Naive B cell (primary cell): ENCODE results near the gene CORO2B. TPM values are rescaled to one million over a fixed set of nuclear protein-coding genes. Genes with fewer than 3 reads are reported as not detected.

Source experiments
- ATAC-seq, 2 donors: fragments of 150-1000 bp; cut with Tn5 transposase; 2 replicates each; pipeline ENCODE4 v1.10.0; 2021; ENCODE audit warnings: low read depth in 2 of 2, mild to moderate bottlenecking in 2 of 2, moderate library complexity in 2 of 2
- DNase-seq: peaks from one replicate; pipeline ENCODE4 v3.0.0; 2022
- H3K27ac Mint-ChIP-seq, 6 donors: one replicate each; pipeline ENCODE4 v1.8.0; 2020 to 2022; ENCODE audit warnings: mild to moderate bottlenecking in 6 of 6, mixed read lengths in 6 of 6, moderate library complexity in 5 of 6, inconsistent platforms in 2 of 6
- H3K27me3 Mint-ChIP-seq, 3 donors: one replicate each; pipeline ENCODE4 v1.8.0; 2021 to 2022; ENCODE audit warnings: mixed read lengths in 3 of 3, mild to moderate bottlenecking in 1 of 3
- H3K36me3 Mint-ChIP-seq, 2 donors: one replicate each; pipeline ENCODE4 v1.8.0; 2020 to 2022; ENCODE audit warnings: mixed read lengths in 2 of 2, inconsistent platforms in 1 of 2, mild to moderate bottlenecking in 1 of 2
- H3K4me1 Mint-ChIP-seq, 3 donors: one replicate each; pipeline ENCODE4 v1.8.0; 2020 to 2022; ENCODE audit warnings: mixed read lengths in 3 of 3, inconsistent platforms in 1 of 3, mild to moderate bottlenecking in 1 of 3, moderate library complexity in 1 of 3
- H3K4me3 Mint-ChIP-seq, 8 donors: one replicate each; pipeline ENCODE4 v1.8.0; 2020 to 2022; ENCODE audit warnings: mild to moderate bottlenecking in 8 of 8, mixed read lengths in 8 of 8, moderate library complexity in 8 of 8, inconsistent platforms in 2 of 8
- H3K9me3 Mint-ChIP-seq, 7 donors: one replicate each; pipeline ENCODE4 v1.8.0; 2020 to 2022; ENCODE audit warnings: mixed read lengths in 7 of 7, mild to moderate bottlenecking in 5 of 7, inconsistent platforms in 2 of 7, moderate library complexity in 1 of 7
- polyA plus RNA-seq, 6 donors: library from polyadenylated mRNA; unstranded; fragments of 300-500 nt; fragmentation: Illumina TruSeq; gene quantifications; one replicate each; pipeline ENCODE4 v1.2.3, GENCODE V29; 2021; ENCODE audit warnings: low read depth in 6 of 6

Gene CORO2B
- polyA plus RNA-seq, 6 donors from 2014 or later: 3.4 to 11.3 (median 4.8) TPM

DNA sequence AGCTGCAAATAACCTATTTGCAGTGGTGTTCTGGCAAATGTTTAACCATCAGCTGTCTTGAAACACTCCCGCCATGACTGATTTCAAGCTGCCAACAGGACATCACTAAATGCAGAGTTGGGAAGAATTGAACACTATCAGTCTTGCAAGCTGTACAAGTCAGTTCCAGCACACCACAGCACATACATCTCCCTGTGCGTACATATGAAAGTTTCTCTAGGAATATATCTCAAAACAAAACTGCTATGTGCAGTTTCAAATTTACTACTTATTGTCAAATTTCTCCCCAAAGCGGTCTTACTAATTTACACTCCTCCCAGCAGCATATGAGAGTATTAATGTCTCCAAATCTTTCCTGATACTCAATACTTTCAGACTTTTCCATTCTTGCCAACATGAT, 30.4 kb upstream of the CORO2B start:
- no peaks in the 10 kb centered on the region for H3K36me3 Mint-ChIP-seq
- peaks cover 0 to under 1% (median 0%) of the 10 kb centered on the region in 3 donors for H3K4me1 Mint-ChIP-seq
- no peak for DNase-seq
- no peak overlapping the region for H3K4me3 Mint-ChIP-seq
- H3K27me3 Mint-ChIP-seq: peaks cover 19 to 31% (median 24%) of the 10 kb centered on the region in 3 donors
- ATAC-seq: no peak
- H3K9me3 Mint-ChIP-seq: no peaks in the 10 kb centered on the region
- H3K27ac Mint-ChIP-seq: peak overlapping the region in 1 of 6 donors; percentile 24

GRCh38 chr15:68550004-68550403, 28.8 kb upstream of the CORO2B start:
- H3K4me1 Mint-ChIP-seq: peaks cover 0 to 8% (median 4%) of the 10 kb centered on the region in 3 donors
- no peaks in the 10 kb centered on the region for H3K9me3 Mint-ChIP-seq
- ATAC-seq: no peak
- no peak overlapping the region for H3K27ac Mint-ChIP-seq
- no peak for DNase-seq
- no peak overlapping the region for H3K4me3 Mint-ChIP-seq
- H3K36me3 Mint-ChIP-seq: no peaks in the 10 kb centered on the region
- H3K27me3 Mint-ChIP-seq: peaks cover 21 to 30% (median 25%) of the 10 kb centered on the region in 3 donors

GRCh38 chr15:68550498-68551295, 28.1 kb upstream of the CORO2B start:
- no peak overlapping the region for H3K4me3 Mint-ChIP-seq
- ATAC-seq (peak; percentile 45 to 66), DNase-seq (peak; percentile 61)
- no peaks in the 10 kb centered on the region for H3K9me3 Mint-ChIP-seq
- H3K36me3 Mint-ChIP-seq: no peaks in the 10 kb centered on the region
- H3K4me1 Mint-ChIP-seq: peaks cover 0 to 8% (median 4%) of the 10 kb centered on the region in 3 donors
- H3K27me3 Mint-ChIP-seq: peaks cover 21 to 36% (median 31%) of the 10 kb centered on the region in 3 donors
- H3K27ac Mint-ChIP-seq: peak overlapping the region in 1 of 6 donors; percentile 38

DNA sequence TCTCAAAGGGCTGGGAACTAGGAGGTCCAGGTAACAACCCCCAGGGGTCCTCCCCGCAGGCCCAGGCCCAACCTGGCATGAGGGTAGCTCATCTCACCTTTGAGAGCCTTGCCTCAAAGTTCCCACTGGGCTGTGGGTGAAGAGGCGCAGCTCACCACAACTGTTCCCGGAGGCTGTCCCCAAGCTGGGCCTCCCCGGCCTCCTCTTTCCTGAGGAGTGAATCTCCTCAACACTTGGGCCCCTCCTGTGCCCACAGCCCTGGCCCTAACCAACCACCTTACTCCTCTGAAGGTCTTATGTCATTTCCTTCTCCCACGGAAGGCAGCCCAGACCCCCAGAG, 27.5 kb upstream of the CORO2B start:
- no peaks in the 10 kb centered on the region for H3K36me3 Mint-ChIP-seq
- H3K27ac Mint-ChIP-seq: no peak overlapping the region
- ATAC-seq: no peak
- no peak overlapping the region for H3K4me3 Mint-ChIP-seq
- no peaks in the 10 kb centered on the region for H3K9me3 Mint-ChIP-seq
- peaks cover 0 to 8% (median 4%) of the 10 kb centered on the region in 3 donors for H3K4me1 Mint-ChIP-seq
- DNase-seq: no peak
- peaks cover 21 to 41% (median 36%) of the 10 kb centered on the region in 3 donors for H3K27me3 Mint-ChIP-seq

DNA sequence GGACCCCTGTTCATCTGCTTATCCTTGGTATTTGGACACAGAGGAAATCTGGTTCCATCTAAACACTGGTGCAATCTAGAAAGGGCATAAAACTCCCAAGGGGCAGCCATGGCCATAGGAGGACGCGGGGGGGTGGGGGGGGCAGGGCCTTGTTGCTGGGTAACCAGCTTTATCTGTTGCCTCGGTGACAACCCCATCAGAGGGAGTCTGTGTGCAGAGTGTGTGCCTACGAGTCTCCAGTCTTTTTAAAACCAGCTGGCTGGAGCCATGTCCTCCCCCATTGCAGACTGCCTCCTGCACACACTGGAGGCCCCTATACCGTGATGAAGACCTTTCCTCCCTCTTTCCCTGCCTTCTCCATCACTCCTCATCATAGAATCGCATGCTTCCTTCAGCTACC, 26.4 kb upstream of the CORO2B start:
- Mint-ChIP-seq H3K36me3 (no peaks in the 10 kb centered on the region), H3K4me1 (peaks cover 0 to 8% (median 4%) of the 10 kb centered on the region in 3 donors), H3K4me3 (no peak overlapping the region), H3K9me3 (no peaks in the 10 kb centered on the region), H3K27ac (no peak overlapping the region), H3K27me3 (peaks cover 21 to 44% (median 41%) of the 10 kb centered on the region in 3 donors)
- DNase-seq (no peak), ATAC-seq (no peak)

DNA sequence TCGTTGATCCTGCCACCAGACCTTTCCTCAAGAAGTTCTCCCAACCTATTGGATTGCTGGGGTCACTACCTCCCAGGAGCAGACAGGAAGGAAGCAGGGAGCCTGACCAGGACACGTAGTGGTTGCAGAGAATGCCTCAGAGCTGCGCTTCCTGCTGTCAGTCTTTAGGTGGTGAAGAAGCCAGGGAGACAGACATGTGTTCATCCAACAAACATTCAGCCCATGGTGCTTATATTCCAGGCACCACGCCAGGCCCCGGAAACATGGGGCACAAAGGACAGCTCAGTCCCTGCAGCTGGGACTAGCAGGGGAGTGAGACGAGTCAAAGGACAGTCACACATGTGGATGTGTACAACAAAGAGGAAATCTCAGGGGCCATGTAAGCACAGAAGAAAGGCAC, 26.0 kb upstream of the CORO2B start:
- H3K27ac Mint-ChIP-seq: no peak overlapping the region

DNA sequence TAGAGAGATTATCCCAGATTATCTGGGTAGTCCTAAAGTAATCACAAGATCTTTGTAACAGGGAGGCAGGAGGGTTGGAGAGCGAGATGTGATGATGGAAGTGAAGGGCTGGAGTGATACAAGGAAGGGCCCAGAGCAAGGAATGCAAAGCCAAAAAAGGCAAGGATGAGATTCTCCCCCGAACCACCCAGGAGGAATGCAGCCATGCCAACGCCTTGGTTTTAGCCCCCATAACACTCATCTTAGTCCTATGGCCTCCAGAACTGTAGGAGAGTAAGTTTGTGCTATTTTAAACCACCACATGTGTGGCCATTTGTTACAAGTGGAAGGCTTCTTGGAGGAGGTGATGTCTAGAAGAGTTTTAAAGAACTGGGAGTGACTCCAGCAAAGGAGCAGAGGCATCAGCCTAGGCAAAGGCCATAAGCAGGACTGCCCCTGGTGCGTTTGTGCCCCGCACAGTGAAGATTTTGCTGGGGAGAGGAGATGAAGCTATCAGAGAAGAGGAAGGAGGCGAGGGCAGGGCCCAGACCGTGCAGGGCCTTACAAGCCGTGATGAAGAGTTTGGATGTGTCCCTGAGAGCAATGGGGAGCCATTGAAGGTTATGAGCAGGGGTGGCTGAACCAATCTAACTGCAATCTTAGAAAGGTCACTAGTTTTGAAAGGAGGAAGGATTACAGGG, 25.3 kb upstream of the CORO2B start:
- ATAC-seq: no peak
- peaks cover 19 to 46% (median 44%) of the 10 kb centered on the region in 3 donors for H3K27me3 Mint-ChIP-seq
- H3K4me1 Mint-ChIP-seq: peaks cover 3 to 9% (median 4%) of the 10 kb centered on the region in 3 donors
- no peaks in the 10 kb centered on the region for H3K36me3 Mint-ChIP-seq
- H3K27ac Mint-ChIP-seq: peak overlapping the region in 1 of 6 donors; percentile 86
- no peak overlapping the region for H3K4me3 Mint-ChIP-seq
- DNase-seq: no peak
- no peaks in the 10 kb centered on the region for H3K9me3 Mint-ChIP-seq

More for the DNA sequence above, 26.0 kb upstream of the CORO2B start:
- no peak for ATAC-seq
- peaks cover 21 to 44% (median 41%) of the 10 kb centered on the region in 3 donors for H3K27me3 Mint-ChIP-seq
- no peaks in the 10 kb centered on the region for H3K9me3 Mint-ChIP-seq
- no peak for DNase-seq
- H3K36me3 Mint-ChIP-seq: no peaks in the 10 kb centered on the region
- H3K4me1 Mint-ChIP-seq: peaks cover 0 to 8% (median 4%) of the 10 kb centered on the region in 3 donors
- no peak overlapping the region for H3K4me3 Mint-ChIP-seq

GRCh38 chr15:68553994-68554720, 24.6 kb upstream of the CORO2B start:
- Mint-ChIP-seq H3K27ac (peak overlapping the region in 2 of 6 donors; percentile 0 to 83), H3K9me3 (no peaks in the 10 kb centered on the region), H3K4me1 (peaks cover 10 to 16% (median 10%) of the 10 kb centered on the region in 3 donors), H3K36me3 (no peaks in the 10 kb centered on the region), H3K27me3 (peaks cover 17 to 53% (median 50%) of the 10 kb centered on the region in 3 donors), H3K4me3 (no peak overlapping the region)
- ATAC-seq: peak; percentile 35 to 52
- DNase-seq: peak; percentile 68

GRCh38 chr15:68554721-68555678, 23.8 kb upstream of the CORO2B start:
- Mint-ChIP-seq H3K27me3 (peaks cover 21 to 60% (median 51%) of the 10 kb centered on the region in 3 donors), H3K4me1 (peaks cover 17 to 24% (median 18%) of the 10 kb centered on the region in 3 donors), H3K36me3 (no peaks in the 10 kb centered on the region), H3K27ac (peak overlapping the region in 2 of 6 donors; percentile 60 to 62), H3K4me3 (no peak overlapping the region), H3K9me3 (no peaks in the 10 kb centered on the region)
- ATAC-seq: no peak
- DNase-seq: no peak

GRCh38 chr15:68555679-68556037, 23.1 kb upstream of the CORO2B start:
- H3K9me3 Mint-ChIP-seq: no peaks in the 10 kb centered on the region
- ATAC-seq: no peak
- no peak for DNase-seq
- no peak overlapping the region for H3K4me3 Mint-ChIP-seq
- H3K27me3 Mint-ChIP-seq: peaks cover 16 to 66% (median 45%) of the 10 kb centered on the region in 3 donors
- H3K27ac Mint-ChIP-seq: peak overlapping the region in 2 of 6 donors; percentile 6 to 95
- H3K4me1 Mint-ChIP-seq: peaks cover 21 to 28% (median 21%) of the 10 kb centered on the region in 3 donors
- no peaks in the 10 kb centered on the region for H3K36me3 Mint-ChIP-seq

GRCh38 chr15:68556139-68556990, 22.4 kb upstream of the CORO2B start:
- no peaks in the 10 kb centered on the region for H3K36me3 Mint-ChIP-seq
- ATAC-seq (no peak), DNase-seq (no peak)
- H3K4me1 Mint-ChIP-seq: peaks cover 22 to 31% (median 22%) of the 10 kb centered on the region in 3 donors
- H3K27me3 Mint-ChIP-seq: peaks cover 16 to 69% (median 45%) of the 10 kb centered on the region in 3 donors
- no peaks in the 10 kb centered on the region for H3K9me3 Mint-ChIP-seq
- peak overlapping the region in 1 of 6 donors; percentile 95 for H3K27ac Mint-ChIP-seq
- H3K4me3 Mint-ChIP-seq: no peak overlapping the region
